ENCODE results near the gene PI16.

DNA sequence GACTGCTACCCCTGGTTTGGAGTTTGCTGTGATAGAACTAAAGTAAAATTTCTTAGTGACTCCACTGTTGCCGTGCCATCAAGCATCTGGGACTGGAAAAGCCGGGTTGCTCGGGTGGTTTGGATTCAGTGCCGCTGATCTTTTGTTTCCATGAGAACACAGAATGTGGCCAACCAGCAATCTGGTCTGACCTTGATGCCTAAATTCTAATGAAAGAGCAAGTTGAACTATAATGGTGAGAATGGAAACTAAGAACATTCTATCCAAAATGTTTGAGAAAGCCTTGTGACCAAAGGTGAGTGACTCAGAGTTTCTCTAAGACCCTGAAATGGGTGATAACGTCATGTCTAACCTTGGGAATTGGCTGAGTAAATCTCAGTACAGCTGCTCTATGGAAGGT is 9.9 kb upstream of the PI16 start:
- TF ChIP-seq MYC (IDR thresholded peaks at IDR 0.05; ENCODE audit: low read depth, low read length) (no peak), CTCF (IDR thresholded peaks at IDR 0.05; ENCODE audit: low read depth, low read length) (no peak), POLR2A (IDR thresholded peaks at IDR 0.05; ENCODE audit: extremely low read depth, insufficient read length) (no peak), MAX (IDR thresholded peaks at IDR 0.05; ENCODE audit: low read depth, low read length) (no peak)

Measured in NB4 (cell line).